ENCODE measurements around the gene KCNAB1.
"Not testable (repeated sequence)": the region's sequence is repeated elsewhere in the genome, so short reads cannot be mapped to it uniquely, and the experiment has no call there.

Gene KCNAB1

DNA sequence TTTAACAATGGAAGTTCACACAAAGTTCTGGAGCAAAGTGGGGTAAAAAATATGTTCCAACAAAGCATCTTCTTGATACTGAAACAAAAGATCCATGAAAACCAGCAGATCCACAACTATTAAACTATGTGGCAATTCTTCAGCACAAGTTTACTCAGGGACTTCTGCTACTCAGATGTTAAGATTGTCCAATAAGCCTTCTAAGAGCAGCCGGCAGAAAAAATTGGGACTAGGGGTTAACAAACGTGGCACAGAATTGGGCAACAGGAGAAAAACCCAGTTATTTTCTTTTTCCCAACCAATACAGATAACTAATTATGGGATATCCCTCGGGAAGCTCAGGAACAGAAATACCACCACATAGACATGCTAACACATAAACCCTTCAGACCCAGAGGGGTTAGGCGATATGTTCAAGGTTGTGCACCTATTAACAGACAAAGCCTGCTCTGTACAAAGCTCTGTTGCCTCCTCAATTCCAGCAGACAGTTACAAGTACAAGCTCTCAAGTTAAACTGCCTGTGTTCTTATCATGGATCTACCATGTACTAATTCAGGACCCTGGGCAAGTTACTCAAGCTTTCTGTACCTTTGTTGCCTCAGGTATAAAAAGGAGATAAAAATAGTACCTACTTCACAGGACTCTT is 427.8 kb downstream of the KCNAB1 start:
- no peak for DNase-seq

DNA sequence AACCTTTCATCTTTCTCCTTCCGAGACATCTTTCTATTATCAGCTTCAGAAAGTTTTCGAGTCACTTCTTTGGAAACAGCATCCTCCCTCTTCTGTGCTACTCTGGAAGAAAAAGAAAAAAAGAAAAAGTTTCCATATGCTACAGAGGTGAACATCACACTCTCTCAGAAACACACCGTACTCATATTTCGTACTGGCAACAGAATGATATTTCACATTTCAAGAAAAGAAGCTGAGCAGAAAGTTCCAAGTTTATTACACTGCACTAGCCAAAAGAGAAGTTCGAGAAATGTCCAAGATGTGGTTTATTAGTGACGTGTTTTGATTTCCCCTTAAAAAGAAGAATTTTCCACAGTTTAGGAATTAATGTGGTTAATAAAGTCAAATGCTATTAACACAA is 428.5 kb downstream of the KCNAB1 start:
- DNase-seq, result no peak

DNA sequence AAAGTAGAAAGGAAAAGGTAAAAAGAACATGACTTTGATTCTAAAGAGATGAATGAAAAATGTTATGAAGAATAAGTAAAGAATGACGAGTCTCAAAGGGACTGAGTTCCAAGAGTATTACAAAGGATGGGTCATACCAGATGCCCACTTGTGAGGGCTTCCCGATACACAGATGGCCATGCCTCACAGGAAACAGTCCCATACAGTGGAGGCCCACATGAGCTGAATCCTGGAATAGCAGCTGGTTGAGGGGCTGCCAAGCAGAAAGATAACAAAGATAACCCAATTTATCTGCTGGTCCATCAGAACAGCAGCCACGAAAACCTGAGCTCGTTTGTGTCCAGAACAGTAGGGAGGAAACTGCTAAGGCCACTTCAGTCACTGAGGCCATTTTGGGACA is 430.9 kb downstream of the KCNAB1 start:
- peak; percentile 50 for DNase-seq

DNA sequence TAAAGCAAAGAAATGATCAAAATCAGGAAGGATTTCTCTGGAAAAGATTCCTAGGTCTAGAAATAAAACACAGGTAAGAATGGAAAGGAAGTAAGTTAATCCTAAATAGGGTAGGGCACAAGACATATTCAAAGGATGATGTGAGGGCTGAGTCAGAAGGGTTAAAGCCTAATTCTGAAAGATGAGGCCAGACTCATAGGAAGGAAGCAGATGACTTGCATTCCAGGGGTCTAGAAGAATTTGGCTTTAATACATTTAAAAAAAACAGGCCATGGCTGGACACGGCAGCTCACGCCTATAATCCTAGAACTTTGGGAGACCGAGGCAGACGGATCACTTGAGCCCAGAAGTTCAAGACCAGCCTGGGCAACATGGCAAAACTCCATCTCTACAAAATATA is 431.4 kb downstream of the KCNAB1 start:
- DNase-seq, result peak; percentile 88

DNA sequence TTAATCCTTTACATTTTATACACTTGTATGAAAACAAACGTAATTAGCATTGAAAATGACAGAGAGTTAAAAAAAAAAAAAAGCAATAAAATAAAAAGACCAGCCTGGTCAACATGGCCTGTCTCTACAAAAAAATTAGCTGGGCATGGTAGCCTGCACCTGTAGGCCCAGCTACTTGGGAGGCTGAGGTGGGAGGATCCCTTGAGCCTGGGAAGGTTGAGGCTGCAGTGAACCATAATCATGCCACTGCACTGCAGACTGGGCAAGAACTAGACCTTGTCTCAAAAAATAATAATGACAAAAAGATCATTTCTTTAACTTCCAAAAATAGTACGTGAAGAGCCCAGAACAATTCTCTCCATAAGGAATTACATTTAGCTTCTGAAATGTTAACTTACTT is 432.6 kb downstream of the KCNAB1 start:
- DNase-seq, result no peak

DNA sequence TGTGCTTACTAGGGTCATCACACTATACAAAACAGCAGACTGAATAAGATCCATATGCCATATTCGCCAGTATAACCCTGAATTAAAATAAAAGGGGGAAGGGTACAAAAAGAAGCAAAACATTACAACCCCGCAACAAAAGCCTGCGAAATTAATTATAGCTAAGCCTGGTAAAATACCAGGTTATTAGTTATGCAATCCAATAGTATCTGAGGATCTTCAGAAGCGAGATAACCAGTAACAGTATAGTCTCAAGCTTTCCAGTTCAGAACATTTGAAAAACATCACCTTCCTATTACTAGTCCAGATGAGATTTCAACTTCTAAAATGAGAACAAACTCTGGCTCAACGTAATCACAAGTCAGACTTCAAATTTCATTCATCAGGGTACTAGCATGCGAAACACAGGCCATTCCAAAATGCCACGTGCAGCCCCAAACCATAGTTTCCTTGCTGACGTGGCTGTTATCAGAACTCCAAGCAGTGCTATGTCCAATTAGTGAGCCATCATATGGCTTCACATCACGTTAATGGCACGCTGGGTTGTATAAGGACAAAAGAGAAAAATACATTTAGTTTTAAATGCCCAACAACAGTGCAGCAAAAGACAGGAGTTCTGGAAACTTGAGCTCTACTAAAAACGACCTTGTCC is 433.5 kb downstream of the KCNAB1 start:
- DNase-seq, result peak; percentile 79

DNA sequence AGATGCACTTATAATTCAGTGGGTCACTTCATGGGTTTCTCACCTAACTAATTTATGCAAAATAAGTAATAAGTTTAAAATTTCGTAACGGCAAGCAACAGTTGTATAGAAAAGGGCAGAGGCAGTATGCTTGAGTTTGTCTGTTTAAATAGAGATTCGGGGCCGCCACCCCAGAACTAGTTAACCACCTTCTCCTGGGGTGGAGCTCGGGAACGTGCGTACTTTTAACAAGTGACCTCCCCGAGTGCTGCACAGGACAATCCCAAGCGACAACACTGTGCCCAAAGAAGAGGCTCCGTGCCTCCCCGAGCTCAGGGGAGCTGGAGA is 434.1 kb downstream of the KCNAB1 start:
- DNase-seq, result no peak

GRCh38 chr3:156554842-156555687 is 434.7 kb downstream of the KCNAB1 start, which contains the start of gene SSR3:
SSR3 (minus strand) TSS chr3:156555117; CDS start chr3:156555089, 28 bp downstream.
- DNase-seq, result peak; percentile 100

- no peak for DNase-seq
These were observed 438.0 kb downstream of the KCNAB1 start for GRCh38 chr3:156558389-156558788.

DNA sequence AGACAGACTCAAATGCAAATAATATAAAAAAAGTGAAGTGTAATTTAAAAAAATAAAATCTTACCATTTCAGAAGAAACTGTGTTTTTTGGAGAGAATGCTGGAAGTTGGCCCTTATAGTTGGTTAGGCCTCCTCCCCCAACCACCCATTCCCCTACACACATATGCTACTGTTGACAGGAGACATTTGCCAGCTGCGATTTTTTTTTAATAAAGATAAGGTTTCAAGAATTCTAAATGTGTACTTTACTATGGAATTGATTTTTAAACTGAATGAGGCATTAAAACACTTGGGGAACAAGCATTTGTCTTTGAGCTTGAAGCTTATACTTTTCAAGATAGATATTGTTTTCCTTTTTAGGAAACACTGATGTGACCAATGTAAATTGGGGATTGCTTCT is 438.9 kb downstream of the KCNAB1 start:
- no peak for DNase-seq

DNA sequence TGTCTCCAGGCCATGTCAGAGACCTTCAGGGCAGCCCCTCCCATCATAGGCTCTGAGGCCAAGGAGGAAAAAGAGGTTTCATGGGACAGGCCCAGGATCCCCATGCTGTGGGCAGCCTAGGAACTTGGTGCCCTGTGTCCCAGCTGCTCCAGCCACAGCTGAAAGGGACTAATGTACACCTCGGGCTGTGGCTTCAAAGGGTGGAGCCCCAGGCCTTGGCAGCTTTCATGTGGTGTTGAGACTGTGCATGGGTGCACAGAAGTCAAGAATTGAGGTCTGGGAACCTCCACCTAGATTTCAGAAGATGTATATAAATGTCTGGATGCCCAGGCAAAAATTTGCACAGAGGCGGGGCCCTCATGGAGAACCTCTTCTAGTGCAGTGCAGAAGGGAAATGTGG is 441.2 kb downstream of the KCNAB1 start:
- DNase-seq, result no peak

- DNase-seq, result not testable (repeated sequence)
These were observed 442.1 kb downstream of the KCNAB1 start for GRCh38 chr3:156562486-156562885.

- no peak for DNase-seq
These were observed 443.7 kb downstream of the KCNAB1 start for GRCh38 chr3:156563900-156564682.

DNA sequence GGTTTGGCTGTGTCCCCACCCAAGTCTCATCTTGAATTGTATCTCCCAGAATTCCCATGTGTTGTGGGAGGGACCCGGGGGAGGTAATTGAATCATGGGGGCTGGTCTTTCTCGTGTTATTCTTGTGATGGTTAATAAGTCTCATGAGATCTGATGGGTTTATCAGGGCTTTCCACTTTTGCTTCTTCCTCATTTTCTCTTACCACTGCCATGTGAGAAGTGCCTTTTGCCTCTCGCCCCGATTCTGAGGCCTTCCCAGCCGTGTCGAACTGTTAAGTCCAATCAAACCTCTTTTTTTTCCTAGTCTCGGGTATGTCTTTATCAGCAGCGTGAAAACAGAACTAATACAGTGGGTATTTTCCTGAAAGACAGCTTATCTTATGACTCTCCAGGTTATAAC is 448.6 kb downstream of the KCNAB1 start:
- DNase-seq, result not testable (repeated sequence)

GRCh38 chr3:156569881-156570280 is 449.5 kb downstream of the KCNAB1 start:
- DNase-seq, result not testable (repeated sequence)

DNA sequence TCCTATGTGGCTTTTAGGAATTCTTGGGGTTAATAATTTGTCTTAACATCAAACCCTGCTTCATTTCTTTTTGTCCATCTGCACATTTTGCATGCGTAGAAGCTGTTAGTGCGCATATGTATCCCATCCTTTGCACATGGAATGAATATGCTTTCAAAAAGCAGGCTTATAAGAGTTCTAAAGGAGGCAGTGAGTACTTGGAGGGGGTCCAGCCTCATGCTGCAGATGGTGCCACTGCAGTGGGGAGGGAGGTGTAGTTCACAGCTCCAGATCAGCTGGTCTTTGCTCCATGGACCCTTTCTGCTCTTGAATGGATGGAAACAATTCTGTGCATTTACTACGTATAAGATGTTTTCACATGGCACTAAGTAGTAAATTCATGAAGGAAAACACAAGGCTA is 455.3 kb downstream of the KCNAB1 start:
- no peak for DNase-seq

GRCh38 chr3:156576051-156576450 is 455.7 kb downstream of the KCNAB1 start:
- DNase-seq, result no peak

- DNase-seq, result no peak
These were observed 456.4 kb downstream of the KCNAB1 start for GRCh38 chr3:156576651-156577348.

DNA sequence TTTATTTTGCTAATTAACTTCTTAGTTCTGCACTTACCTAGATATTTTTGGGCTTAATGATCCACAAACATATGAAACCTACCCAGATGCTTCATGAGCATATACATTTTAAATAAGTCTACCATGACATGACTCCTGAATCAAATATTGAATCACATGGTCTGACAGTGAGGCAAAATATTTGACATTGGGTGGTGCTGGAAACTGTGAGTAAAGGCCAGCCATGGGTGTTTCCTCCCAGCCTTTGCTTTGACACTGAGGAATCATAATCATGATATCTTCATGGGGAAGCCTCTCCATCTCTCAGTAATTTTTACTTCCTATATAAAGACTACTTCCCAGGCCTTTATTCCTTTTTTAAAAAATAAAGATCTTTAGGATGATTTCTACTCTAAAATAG is 457.4 kb downstream of the KCNAB1 start:
- peak; percentile 31 for DNase-seq

DNA sequence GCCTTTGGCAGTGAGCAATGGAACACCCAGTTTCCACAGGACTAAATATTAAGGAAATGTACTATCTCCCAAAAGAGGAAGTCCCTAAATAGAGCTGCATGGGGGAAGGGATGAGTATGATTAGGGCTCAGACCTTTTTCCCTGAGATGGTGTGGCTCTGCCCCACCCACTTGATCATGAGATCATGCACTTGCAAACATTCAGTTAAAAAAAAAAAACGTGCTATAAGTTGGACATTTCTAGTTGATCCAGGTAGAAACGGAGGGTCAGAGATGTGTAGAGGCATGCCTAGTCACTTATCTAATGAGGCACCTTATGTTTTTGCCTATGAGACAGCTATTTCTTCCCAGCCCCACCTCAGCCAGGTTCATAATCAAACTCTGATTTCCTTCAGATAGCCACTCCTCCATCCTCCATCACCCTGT is 459.1 kb downstream of the KCNAB1 start:
- DNase-seq, result no peak

DNA sequence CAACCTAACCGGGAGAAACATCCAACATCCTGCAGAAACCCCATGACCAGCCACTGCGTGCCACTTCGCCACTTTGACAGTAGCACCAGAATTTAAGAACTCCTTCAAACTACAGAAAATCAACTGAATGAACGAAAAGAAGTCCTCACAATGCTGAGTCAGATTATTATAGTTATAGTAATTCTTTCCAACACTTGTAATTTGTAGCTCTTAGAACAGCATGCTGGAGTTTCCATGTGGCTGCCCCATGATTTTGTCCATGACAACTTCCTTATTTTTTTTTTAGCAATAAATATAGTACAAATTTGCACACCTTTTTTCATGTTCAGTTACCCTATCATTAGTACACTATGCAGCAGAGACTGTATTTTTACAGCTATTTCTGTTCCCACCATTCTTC is 460.7 kb downstream of the KCNAB1 start:
- no peak for DNase-seq

DNA sequence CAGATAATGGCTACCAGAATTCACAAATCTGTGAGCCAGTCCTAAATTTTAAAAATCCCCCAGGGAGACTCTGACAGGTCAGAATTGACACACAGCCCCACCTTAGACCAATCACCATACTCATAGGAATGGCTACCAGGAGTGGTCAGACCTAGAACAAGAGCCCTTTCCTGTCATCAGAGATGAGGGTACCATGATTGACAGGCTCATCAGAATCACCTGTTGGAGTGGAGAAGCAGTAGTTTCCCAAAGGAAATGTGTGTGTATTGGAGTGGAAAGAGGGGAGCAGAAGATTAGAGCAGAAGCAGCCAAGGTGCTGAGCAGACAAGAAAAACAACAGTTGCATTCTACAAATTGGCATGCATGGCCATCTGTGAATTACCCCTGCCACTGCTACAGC is 461.6 kb downstream of the KCNAB1 start:
- DNase-seq, result no peak

All from fibroblast of upper back skin (primary cell).